AG04449 (cell line): ENCODE data around the gene MYOZ2.
"Not testable (repeated sequence)": the region's sequence is repeated elsewhere in the genome, so short reads cannot be mapped to it uniquely, and the experiment has no call there.

ENCODE experiments used
- CTCF ChIA-PET: fragments of 350-600 bp; formaldehyde crosslinking; extraction: SDS; loops from one replicate; lab custom pipeline; 2021; ENCODE audit warnings: antibody characterized with exemption; lab: Yijun Ruan, JAX
- POLR2A ChIA-PET: fragments of 400-600, 350-600 bp; formaldehyde crosslinking; extraction: SDS; loops from one replicate; lab custom pipeline; 2020; ENCODE audit warnings: antibody characterized with exemption, inconsistent platforms; lab: Yijun Ruan, JAX
- DNase-seq: peaks from one replicate; pipeline ENCODE4 v3.0.0-alpha.2; 2010; ENCODE audit warnings: low read depth, low spot score
- H3K4me3 ChIP-seq: 2 replicates; pipeline ENCODE4 v1.5.1; 2011; ENCODE audit warnings: low read depth, mild to moderate bottlenecking, control low read depth, low read length
- CTCF ChIP-seq: IDR thresholded peaks from one replicate; pipeline ENCODE4 v1.5.1; 2011; ENCODE audit warnings: mild to moderate bottlenecking, moderate library complexity, low read length, control low read depth, inconsistent platforms; ENCODE audit not compliant: insufficient read depth; ENCODE audit errors: missing control alignments

MYOZ2 gene

DNA sequence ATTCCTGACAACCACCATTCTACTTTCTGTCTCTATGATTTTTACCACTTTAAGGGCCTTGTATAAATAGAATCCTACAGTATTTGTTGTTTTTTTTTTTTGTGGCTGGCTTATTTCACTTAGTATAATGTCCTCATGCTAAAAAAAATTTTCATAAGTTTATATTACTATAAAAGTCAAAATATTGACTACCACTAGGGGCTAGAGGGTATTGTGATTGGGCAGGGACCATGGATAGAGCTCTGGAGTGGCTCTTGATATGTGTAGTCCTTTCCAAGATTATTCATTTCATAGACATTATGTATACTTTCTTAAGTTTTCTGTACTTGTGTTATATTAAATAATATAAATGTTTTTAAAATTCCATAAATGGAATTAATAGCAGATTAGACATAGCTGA is 34.6 kb downstream of the MYOZ2 start:
- ChIA-PET POLR2A (no interaction called here), CTCF (no interaction called here)
- no peak for DNase-seq

GRCh38 chr4:119172223-119172622 is 36.6 kb downstream of the MYOZ2 start:
- POLR2A ChIA-PET, result no interaction called here
- TF ChIP-seq CTCF, result no peak
- H3K4me3 ChIP-seq, result no peak overlapping the region
- no peak for DNase-seq
- CTCF ChIA-PET, result no interaction called here

More for the DNA sequence above, 34.6 kb downstream of the MYOZ2 start:
- TF ChIP-seq CTCF, result no peak
- H3K4me3 ChIP-seq, result no peak overlapping the region

- POLR2A ChIA-PET, CTCF ChIA-PET, DNase-seq, H3K4me3 ChIP-seq: not testable (repeated sequence)
Observed at GRCh38 chr4:119173729-119174361, 38.2 kb downstream of the MYOZ2 start.

DNA sequence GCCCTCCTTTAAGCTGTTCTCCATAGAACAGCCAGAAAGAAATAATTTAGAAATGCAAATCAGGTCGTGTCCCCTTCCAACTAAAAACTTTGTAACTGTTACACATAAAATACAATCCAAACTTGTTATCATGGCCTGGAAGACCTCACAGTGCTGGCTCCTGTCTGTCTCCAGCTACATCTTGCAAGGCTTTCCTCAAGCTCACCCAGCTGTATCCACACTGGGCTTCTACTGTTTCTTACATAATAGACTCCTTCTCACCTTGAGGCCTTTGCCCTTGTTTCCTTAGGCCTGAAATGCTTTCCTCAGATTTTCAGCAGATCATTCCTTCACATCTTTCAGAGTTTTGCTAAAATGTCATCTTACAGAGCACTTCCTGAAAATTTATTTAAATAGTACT is 43.4 kb downstream of the MYOZ2 start:
- ChIA-PET CTCF (no interaction called here), POLR2A (no interaction called here)
- no peak for DNase-seq
- no peak overlapping the region for H3K4me3 ChIP-seq
- TF ChIP-seq CTCF, result no peak

DNA sequence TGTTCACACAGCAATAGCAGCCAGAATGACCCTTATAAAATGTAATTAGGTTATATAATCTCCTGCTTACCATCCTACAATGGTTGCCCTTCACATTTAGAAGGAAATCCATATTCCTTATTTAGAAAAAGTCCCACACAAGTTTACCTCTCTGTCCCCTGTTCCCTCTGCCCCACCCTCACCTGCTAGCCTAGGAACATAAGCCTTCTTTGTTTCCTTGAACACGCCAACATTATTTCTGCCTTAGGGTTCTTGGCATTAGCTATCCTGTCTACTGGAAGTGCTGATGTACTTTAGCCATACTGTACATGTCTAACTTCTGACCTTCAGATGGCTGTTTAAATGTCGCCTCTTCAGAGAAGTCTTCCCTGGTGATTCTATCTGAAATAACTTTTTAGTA is 48.5 kb downstream of the MYOZ2 start:
- ChIA-PET POLR2A (no interaction called here), CTCF (no interaction called here)
- DNase-seq, result no peak
- H3K4me3 ChIP-seq, result no peak overlapping the region
- TF ChIP-seq CTCF, result no peak

- ChIA-PET POLR2A (no interaction called here), CTCF (interaction anchor here (1.9 kb wide), 1 partner anchor 147 kb away, joined by 4 read pairs; no protein-coding TSS in a partner anchor)
- DNase-seq, result no peak
- TF ChIP-seq CTCF, result no peak
- no peak overlapping the region for H3K4me3 ChIP-seq
Observed at GRCh38 chr4:119189638-119190037, 54.0 kb downstream of the MYOZ2 start.

DNA sequence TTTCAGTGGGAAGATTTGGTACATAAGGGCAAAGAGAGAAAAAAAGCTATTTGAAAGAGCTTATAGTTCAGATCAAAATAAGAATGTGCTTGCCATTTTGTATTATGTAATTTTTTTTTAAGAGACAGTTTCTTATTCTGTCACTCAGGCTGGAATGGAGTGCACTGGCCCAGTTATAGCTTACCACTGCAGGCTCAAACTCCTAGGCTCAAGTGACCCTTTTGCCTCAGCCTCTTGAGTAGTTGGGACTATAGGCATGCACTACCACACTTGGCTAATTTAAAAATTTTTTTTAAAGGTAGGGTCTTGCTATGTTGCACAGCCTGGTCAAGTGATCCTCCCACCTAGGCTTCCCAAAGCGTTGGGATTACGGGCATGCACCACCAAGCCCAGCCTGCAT is 54.7 kb downstream of the MYOZ2 start:
- H3K4me3 ChIP-seq, result no peak overlapping the region
- no peak for DNase-seq
- ChIA-PET CTCF (interaction anchor here (1.9 kb wide), 1 partner anchor 147 kb away, joined by 4 read pairs; no protein-coding TSS in a partner anchor), POLR2A (no interaction called here)
- TF ChIP-seq CTCF, result no peak
